Activated T-helper 2 cell treated with anti-CD3 and anti-CD28 coated beads, Interferon-gamma antibody, Interleukin-2, Interleukin-4, amounts not matched to agents 10 μg/mL and 5 μg/mL and 100 μg/mL, durations not matched to agents 14 hours and 24 hours and 36 hours (primary cell): ENCODE measurements around the gene C19orf67. TPM values are rescaled to one million over a fixed set of nuclear protein-coding genes. Genes with fewer than 3 reads are reported as not detected.

Experiments
- DNase-seq: peaks from one replicate; pipeline ENCODE4 v3.0.0; 2021; ENCODE audit warnings: low spot score
- H3K27ac Mint-ChIP-seq: one replicate; pipeline ENCODE4 v1.8.0; 2021; ENCODE audit warnings: mixed read lengths
- H3K27me3 Mint-ChIP-seq: one replicate; pipeline ENCODE4 v1.8.0; 2021; ENCODE audit warnings: low read depth, mixed read lengths
- H3K36me3 Mint-ChIP-seq: one replicate; pipeline ENCODE4 v1.8.0; 2021; ENCODE audit warnings: low read depth, mixed read lengths
- H3K4me1 Mint-ChIP-seq: one replicate; pipeline ENCODE4 v1.8.0; 2021; ENCODE audit warnings: low read depth, mixed read lengths
- H3K4me3 Mint-ChIP-seq: one replicate; pipeline ENCODE4 v1.8.0; 2021; ENCODE audit warnings: low read depth, mild to moderate bottlenecking, moderate library complexity, mixed read lengths
- H3K9me3 Mint-ChIP-seq: one replicate; pipeline ENCODE4 v1.8.0; 2021; ENCODE audit warnings: mixed read lengths
- intact Hi-C: fragments of 100-400 bp; cut with micrococcal nuclease; formaldehyde crosslinking; loops from one replicate; pipeline ENCODE4 v1.15.1; 2023
- total RNA-seq: library from RNA; stranded (reverse); gene quantifications from 2 replicates; pipeline ENCODE4 v1.2.3, GENCODE V29; 2022

The C19orf67 gene
- total RNA-seq, 1 donor from 2014 or later, result 0.75 TPM

DNA sequence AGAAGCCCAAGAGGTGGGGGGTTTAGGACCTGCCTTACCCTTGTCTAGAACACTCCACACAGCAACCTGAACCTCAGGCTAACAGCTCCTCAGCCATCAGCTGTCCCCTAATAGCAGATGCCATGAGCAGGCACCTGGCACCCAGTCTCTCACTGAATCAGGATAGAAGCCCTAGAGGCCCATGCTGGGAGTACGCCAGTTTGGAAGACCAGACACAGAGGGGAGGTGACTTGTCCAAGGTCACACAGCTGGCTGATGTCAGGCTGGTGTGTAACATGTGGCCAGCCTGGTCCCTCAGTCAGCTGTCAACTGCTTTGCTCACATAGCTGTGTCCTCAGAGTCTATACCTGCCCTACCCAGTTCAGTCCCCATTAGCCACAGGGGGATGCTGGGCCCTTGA is 17.7 kb upstream of the C19orf67 start:
- Mint-ChIP-seq H3K27me3 (no peaks in the 10 kb centered on the region), H3K27ac (no peak overlapping the region), H3K4me3 (no peak overlapping the region), H3K36me3 (peaks cover 10% of the 10 kb centered on the region), H3K4me1 (no peaks in the 10 kb centered on the region), H3K9me3 (no peaks in the 10 kb centered on the region)
- DNase-seq, result no peak
- intact Hi-C loops, result no loop called here

DNA sequence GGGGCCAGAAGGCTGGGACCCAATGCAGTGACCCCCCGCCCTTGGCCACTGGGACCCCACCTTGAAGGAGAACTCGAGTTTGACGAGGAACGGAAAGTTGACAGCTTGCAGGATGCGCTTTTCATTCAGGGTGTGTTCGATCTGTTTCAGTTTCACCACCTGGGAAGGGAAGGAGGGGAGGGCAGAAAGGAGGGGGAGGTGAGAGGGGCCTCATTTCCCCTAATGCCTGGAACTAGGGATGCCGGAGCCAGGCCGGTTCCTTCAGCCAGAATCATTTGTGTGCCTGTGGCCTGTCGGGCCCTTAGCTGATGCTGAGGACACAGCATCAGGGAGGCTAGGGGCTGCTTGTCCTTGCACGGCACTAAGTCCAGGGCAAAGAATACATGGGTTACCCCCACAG is 17.2 kb upstream of the C19orf67 start:
- H3K36me3 Mint-ChIP-seq, result peaks cover 10% of the 10 kb centered on the region
- intact Hi-C loops, result no loop called here
- no peaks in the 10 kb centered on the region for H3K4me1 Mint-ChIP-seq
- H3K9me3 Mint-ChIP-seq, result no peaks in the 10 kb centered on the region
- no peak overlapping the region for H3K27ac Mint-ChIP-seq
- no peak for DNase-seq
- H3K27me3 Mint-ChIP-seq, result no peaks in the 10 kb centered on the region
- H3K4me3 Mint-ChIP-seq, result no peak overlapping the region

DNA sequence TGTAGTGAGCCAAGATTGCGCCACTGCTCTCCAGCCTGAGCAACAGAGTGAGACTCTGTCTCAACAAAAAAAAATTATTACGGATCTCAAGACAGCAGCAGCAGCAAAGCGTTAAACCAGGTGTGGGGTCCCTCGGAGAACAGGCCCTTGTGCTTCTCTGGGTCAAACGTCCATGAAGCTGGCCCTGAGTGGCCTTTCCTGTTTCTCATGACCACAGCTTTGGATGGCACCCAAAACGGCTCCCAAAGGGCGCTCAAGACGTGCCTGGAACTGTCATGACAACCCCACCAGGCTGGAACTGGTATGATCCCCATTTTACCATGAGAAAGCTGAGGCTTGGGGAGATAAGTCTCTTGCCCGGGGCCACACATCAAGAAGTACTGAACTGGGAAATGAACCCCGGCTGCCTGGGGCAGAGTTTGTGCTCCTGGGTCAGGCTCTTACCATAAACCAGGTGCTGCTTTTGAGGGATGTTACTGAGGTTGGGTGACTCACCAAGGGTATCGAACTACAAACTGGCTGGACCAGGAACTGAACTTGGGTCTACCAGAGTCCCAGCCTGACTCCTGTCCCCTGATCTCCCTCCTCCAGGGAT is 16.6 kb upstream of the C19orf67 start:
- Mint-ChIP-seq H3K27ac (no peak overlapping the region), H3K4me1 (no peaks in the 10 kb centered on the region), H3K4me3 (no peak overlapping the region), H3K36me3 (peaks cover 11% of the 10 kb centered on the region), H3K27me3 (no peaks in the 10 kb centered on the region), H3K9me3 (no peaks in the 10 kb centered on the region)
- no peak for DNase-seq
- intact Hi-C loops, result no loop called here

DNA sequence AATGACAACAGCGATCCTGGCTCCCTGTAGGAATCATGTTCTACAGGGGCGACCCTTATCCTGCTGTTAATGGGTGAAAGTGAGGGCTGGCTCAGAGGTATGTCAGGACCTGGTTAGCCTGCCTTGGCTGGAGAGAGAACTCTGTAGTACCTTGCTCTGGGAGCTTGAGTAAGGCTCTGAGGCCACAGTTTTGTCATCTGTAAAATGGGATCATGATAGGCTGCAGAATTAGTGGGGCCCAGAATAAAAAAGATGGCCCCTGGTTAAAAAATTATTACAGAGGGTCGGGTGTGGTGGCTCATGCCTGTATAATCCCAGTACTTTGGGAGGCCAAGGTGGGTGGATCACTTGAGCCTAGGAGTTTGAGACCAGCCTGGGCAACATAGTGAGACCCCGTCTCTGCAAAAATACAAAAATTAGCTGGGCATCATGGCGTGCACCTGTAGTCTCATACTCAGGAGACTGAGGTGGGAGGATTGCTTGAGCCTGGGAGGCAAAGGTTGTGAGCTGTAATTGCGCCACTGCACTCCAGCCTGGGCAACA is 15.5 kb upstream of the C19orf67 start:
- no peak overlapping the region for H3K27ac Mint-ChIP-seq
- no peaks in the 10 kb centered on the region for H3K4me1 Mint-ChIP-seq
- no peak for DNase-seq
- intact Hi-C loops, result no loop called here
- no peaks in the 10 kb centered on the region for H3K27me3 Mint-ChIP-seq
- no peak overlapping the region for H3K4me3 Mint-ChIP-seq
- no peaks in the 10 kb centered on the region for H3K9me3 Mint-ChIP-seq
- H3K36me3 Mint-ChIP-seq, result peaks cover 19% of the 10 kb centered on the region

DNA sequence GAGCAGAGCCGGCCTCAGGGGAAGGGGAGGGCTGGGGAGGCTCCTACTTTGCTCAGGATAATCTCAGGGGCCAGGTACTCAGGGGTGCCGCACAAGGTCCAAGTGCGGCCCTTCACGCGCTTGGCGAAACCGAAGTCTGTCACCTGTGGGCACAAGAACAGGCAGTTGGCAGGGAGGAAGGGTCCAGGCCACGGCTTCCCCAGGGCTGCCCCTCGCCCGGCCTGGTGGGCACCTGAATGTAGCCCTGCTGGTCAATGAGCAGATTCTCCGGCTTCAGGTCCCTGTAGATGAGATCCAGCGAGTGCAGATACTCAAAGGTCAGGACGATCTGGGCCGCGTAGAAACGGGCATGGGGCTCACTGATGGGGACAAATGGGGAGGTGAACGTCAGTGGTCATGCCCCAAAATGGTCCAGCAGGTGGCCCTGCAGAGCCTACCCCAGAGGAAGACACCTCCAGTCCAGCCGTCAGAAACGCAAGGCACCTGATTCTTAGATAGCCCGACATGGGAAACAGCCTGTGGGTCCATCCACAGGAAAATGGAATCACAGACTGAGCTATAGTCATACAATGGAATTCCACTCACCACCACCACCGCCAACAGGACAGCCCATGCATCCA is 12.1 kb upstream of the C19orf67 start:
- no peaks in the 10 kb centered on the region for H3K4me1 Mint-ChIP-seq
- H3K36me3 Mint-ChIP-seq, result peaks cover 27% of the 10 kb centered on the region
- H3K27me3 Mint-ChIP-seq, result no peaks in the 10 kb centered on the region
- H3K27ac Mint-ChIP-seq, result no peak overlapping the region
- H3K9me3 Mint-ChIP-seq, result peaks cover 16% of the 10 kb centered on the region
- H3K4me3 Mint-ChIP-seq, result no peak overlapping the region
- DNase-seq, result no peak
- intact Hi-C loops, result no loop called here

DNA sequence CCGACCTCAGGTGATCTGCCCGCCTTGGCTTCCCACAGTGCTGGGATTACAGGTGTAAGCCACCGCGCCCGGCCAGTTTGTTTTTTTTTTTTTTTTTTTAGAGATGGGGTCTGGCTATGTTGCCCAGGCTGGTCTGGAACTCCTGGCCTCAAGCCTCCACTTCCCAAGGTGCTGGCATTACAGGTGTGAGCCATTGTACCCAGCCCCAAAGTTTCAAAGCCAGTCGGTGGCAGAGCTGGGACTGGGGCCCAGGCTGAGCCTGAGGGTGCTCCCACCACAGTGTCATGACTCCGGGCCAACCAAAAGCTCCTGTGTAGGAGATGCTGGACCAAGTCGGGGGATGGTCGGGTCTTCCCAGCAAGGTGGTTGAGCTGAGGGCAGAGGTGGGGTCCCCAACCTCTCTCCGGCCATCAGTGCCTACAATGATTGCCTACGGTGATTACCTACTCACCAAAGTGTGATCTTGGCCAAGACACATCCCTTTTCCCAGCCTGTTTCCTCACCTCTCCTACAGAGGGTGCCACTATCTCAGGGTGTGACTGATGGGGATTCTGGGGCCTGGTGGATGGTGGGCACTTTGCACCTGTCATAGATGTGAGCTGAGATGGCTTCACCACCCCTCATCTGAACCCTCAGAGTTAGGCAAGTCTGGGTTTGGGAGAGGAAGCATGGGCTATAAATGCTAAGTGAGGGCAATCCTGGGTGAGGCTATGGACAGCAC is 10.8 kb upstream of the C19orf67 start:
- peaks cover 35% of the 10 kb centered on the region for H3K36me3 Mint-ChIP-seq
- H3K27me3 Mint-ChIP-seq, result no peaks in the 10 kb centered on the region
- H3K9me3 Mint-ChIP-seq, result peaks cover 16% of the 10 kb centered on the region
- no peak overlapping the region for H3K4me3 Mint-ChIP-seq
- H3K27ac Mint-ChIP-seq, result no peak overlapping the region
- DNase-seq, result no peak
- peaks cover 6% of the 10 kb centered on the region for H3K4me1 Mint-ChIP-seq
- intact Hi-C loops, result no loop called here

DNA sequence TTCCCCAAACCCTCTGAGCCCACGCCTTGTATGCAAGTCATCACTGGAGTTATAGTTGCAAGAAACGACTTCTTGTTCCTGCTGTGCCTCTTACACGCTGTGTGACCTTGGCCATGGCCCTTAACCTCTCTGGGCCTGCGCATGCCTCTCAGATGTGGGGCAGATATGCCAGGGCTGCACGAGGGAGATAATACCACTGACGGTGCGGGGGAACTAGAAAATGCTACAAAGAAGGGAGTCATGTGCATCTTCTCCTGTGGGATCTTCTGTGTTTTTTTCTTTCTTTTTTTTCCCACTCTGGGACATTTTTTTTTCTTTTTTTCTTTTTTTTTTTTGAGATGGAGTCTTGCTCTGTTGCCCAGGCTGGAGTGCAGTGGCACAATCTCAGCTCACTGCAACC is 9.3 kb upstream of the C19orf67 start:
- Mint-ChIP-seq H3K27me3 (no peaks in the 10 kb centered on the region), H3K9me3 (peaks cover 16% of the 10 kb centered on the region), H3K4me3 (no peak overlapping the region), H3K27ac (peak overlapping the region; percentile 33), H3K4me1 (peaks cover 8% of the 10 kb centered on the region), H3K36me3 (peaks cover 32% of the 10 kb centered on the region)
- no peak for DNase-seq
- intact Hi-C loops, result no loop called here

DNA sequence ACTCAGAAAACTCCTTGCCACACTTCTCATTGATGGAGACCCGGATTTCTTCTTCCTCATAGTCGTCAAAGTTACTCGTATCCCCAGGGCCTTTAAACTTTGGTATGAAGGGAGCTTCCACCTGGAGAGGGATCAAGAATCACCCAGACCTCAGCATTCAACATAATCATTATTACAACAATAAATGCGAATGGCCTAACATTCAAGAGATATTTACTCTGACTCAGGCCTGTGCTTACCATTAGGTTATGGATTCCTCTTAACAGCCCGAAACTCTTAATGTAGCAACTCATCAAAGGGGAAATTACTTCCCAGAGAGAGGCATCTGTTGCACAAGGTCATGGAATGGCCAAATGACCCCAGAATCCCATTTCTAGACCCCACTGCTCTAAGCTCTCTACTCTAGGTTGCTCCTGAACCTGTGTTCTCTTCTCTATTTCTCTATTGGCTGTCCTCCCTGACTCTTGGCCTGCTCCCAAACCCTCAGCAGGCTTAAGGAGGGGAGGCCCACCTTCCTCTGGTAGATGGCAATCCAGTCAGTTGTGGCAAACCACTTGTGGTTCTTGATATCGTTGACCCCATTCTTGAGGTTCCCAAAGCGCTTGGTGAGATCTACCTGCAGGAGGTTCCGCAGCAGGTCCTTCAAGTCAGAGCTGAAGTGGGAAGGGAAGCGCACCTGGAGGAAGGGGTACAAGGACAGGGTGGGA is 7.7 kb upstream of the C19orf67 start:
- Mint-ChIP-seq H3K9me3 (peaks cover 16% of the 10 kb centered on the region), H3K36me3 (peaks cover 44% of the 10 kb centered on the region), H3K27me3 (no peaks in the 10 kb centered on the region), H3K27ac (no peak overlapping the region), H3K4me3 (peak overlapping the region; percentile 33), H3K4me1 (peaks cover 11% of the 10 kb centered on the region)
- no peak for DNase-seq
- intact Hi-C loops, result no loop called here

DNA sequence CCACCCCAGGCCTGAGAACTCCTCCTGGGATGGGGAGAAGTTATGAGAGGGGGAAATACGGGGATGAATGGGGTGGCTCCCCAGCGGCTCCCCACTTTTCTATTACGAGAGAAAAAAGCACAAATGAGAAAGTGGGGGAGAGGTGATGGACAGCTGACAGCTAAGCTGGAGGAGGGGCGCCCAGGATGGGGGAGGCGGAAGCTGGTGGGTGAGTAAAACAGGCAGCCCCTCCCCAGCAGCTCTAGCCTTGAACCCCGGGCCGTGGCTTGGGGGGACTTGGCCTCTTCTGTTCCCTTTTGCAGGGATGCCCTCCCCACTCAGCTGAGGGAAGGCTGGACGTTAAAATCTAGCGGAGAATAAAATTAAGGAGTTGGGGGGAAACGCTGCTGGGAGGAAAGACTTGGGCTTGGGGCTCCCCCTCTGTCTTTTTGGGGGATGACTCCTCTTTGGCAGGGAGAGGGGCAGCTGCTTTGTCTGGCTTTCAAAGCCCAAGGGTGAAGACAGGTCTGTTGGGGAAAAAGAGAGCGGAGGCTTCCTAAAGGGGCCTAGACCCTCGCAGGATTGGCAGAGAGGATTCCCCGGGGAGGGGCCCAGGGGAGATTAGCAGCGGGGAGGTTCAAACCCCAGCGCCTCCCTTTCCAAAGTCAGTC is 6.4 kb upstream of the C19orf67 start:
- Mint-ChIP-seq H3K4me1 (peaks cover 11% of the 10 kb centered on the region), H3K27me3 (no peaks in the 10 kb centered on the region), H3K4me3 (peak overlapping the region; percentile 99), H3K9me3 (peaks cover 16% of the 10 kb centered on the region), H3K27ac (peak overlapping the region; percentile 99), H3K36me3 (peaks cover 48% of the 10 kb centered on the region)
- no peak for DNase-seq
- intact Hi-C loops, result loop anchor here (1.0 to 2.0 kb wide), 3 partner anchors 11 to 45 kb away; partner anchors contain the start of genes ASF1B and MISP3

DNA sequence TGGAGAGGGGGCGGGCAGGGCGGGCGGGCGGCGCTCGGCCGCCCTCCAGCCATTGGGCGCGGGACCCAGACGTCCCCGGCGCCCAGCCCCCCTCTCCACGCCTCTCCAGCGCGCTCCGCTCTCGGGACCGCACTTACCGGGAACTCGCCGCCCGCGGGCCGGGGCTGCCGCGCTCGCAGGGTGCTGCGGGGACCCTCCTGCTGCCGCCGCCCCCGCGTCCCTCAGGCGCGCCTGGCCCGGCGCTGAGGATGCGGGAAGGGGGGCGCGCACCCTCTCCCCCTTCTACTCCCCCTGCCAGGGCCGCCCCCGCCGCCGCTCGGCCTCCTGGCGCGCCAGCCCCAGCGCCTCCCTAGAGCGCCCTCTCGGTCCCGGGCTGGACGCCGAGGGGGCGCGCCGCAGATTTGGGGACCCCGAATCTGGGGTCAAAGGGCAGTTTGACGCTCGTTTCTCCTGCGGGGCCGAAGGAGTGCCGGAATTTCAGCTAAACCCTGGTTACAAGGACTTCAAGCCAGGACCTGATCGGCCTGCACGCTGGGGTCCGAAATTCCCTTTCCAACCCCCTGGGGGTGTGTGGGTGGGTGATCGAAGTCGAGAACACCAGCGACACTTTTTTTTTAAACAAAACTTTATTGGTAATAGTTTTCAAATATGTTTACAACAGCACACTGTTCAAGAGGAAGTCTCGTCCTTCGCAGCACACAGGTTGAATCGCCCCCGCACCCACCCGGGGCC is 5.7 kb upstream of the C19orf67 start:
- Mint-ChIP-seq H3K4me1 (peaks cover 11% of the 10 kb centered on the region), H3K36me3 (peaks cover 49% of the 10 kb centered on the region), H3K4me3 (peak overlapping the region; percentile 99), H3K27me3 (no peaks in the 10 kb centered on the region), H3K27ac (peak overlapping the region; percentile 99), H3K9me3 (peaks cover 16% of the 10 kb centered on the region)
- DNase-seq, result peak; percentile 58
- intact Hi-C loops, result loop anchor here (1.0 to 2.0 kb wide), 3 partner anchors 10 to 46 kb away; partner anchors contain the start of genes ASF1B and MISP3

DNA sequence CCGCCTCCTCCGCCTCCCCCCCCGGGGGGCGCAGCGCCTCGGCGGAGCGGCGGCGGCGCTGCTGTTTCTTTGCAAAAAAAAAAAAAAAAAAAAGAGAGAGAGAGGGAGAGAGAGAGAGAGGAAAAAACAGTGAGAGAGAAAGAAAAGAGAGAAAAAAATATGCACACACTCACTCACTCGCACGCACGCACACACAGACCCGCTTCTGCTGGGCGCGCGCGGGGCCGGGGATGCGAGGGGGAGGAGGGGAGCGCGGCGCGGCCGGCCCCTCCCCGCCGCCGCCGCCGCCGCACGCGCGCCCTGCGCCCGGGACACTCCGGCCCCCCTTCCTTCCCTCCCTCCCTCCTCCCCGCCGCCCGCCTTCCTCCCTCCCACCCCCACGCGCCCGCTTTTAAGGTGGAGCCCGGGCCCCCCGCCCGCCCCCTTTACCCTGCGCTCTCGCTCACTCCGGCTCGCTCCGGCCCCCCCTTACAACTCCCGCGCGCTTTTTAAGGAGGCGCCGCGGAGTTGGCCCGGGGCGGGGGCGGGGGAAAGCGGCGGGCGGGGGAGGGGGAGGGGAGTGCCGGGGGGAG is 5.0 kb upstream of the C19orf67 start, which contains the start of gene SAMD1:
Gene SAMD1, minus strand, starts transcription at position 243 of the 572 bp plus-strand sequence.
- peak within 1 kb of the TSS; percentile 99 for H3K4me3 Mint-ChIP-seq
- H3K36me3 Mint-ChIP-seq, result peaks cover 49% of the 10 kb centered on the region
- no peaks in the 10 kb centered on the region for H3K27me3 Mint-ChIP-seq
- peaks cover 11% of the 10 kb centered on the region for H3K4me1 Mint-ChIP-seq
- intact Hi-C loops, result loop anchor here (1.0 to 2.0 kb wide), 3 partner anchors 9 to 46 kb away; partner anchors contain the start of genes ASF1B and MISP3
- peak within 1 kb of the TSS; percentile 99 for H3K27ac Mint-ChIP-seq
- DNase-seq, result peak; percentile 74
- H3K9me3 Mint-ChIP-seq, result peaks cover 16% of the 10 kb centered on the region
